Fibroblast of lung (primary cell): Measurements from ENCODE around the gene CLEC16A.
A peak's percentile ranks its signal among the peaks of the same experiment; 100 is the strongest.

ENCODE experiments used
- EZH2 ChIP-seq: IDR thresholded peaks from 2 replicates; pipeline ENCODE4 v1.5.1; 2012; ENCODE audit warnings: low read length, control low read depth, mild to moderate bottlenecking; ENCODE audit errors: missing control alignments
- TF ChIP-seq, protein P1 (sequence below), 2 donors: IDR thresholded peaks in 1 of 2; conservative IDR thresholded peaks in 1 of 2; 1 replicate in 1 of 2; 2 replicates in 1 of 2; pipeline ENCODE4 v1.5.1; 2011 to 2012; ENCODE audit warnings: low read length in 2 of 2, control low read depth in 1 of 2, inconsistent platforms in 1 of 2, low read depth in 1 of 2, mild to moderate bottlenecking in 1 of 2

DNA sequence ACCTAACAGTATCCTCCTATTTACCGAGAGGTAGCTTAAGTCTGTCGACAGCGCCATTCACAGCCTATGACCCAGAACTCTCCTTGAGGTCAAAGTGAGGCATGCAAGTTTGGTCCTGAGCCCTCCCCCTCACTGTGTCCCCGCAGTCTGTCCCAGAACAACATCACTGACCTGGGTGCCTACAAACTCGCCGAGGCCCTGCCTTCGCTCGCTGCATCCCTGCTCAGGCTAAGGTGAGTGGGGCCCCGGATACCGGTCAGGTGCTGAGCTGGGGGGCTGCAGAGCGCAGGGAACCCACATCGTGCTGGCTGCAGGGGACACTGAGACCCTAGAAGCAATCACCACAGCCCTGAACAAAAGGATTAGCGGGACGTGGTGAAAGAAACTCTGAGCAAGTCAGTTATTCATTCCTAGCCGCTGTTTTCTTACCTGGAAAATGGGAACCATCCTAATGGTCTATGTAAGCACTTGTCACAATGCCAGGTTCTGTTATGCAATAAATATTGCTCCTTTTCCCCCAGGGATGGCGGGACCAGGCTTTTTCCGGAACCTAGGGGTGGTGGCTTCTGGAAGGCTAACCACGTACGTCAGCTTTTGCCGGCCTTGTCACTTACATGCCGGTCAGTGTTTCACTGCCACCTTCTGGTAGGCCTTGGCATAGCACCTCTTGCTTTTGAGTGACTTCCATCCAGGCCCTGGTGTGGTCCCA is 25.9 kb upstream of the CLEC16A start:
- TF ChIP-seq, protein P1, sequence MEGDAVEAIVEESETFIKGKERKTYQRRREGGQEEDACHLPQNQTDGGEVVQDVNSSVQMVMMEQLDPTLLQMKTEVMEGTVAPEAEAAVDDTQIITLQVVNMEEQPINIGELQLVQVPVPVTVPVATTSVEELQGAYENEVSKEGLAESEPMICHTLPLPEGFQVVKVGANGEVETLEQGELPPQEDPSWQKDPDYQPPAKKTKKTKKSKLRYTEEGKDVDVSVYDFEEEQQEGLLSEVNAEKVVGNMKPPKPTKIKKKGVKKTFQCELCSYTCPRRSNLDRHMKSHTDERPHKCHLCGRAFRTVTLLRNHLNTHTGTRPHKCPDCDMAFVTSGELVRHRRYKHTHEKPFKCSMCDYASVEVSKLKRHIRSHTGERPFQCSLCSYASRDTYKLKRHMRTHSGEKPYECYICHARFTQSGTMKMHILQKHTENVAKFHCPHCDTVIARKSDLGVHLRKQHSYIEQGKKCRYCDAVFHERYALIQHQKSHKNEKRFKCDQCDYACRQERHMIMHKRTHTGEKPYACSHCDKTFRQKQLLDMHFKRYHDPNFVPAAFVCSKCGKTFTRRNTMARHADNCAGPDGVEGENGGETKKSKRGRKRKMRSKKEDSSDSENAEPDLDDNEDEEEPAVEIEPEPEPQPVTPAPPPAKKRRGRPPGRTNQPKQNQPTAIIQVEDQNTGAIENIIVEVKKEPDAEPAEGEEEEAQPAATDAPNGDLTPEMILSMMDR (conservative IDR thresholded peaks at IDR 0.05 in 1 of 2, IDR thresholded peaks at IDR 0.05 in 1 of 2; ENCODE audit: low read depth in 1 of 2, low read length in 2 of 2) = peak; percentile 100
- TF ChIP-seq EZH2 = no peak
